HG02870 (cell line): ENCODE results near the gene PI16.

Source experiments
- ATAC-seq: cut with Tn5 transposase; IDR thresholded peaks from one replicate; pipeline ENCODE4 v1.9.1; 2021; ENCODE audit warnings: mild to moderate bottlenecking, moderate library complexity; ENCODE audit not compliant: unreplicated experiment

The PI16 gene, protein sequence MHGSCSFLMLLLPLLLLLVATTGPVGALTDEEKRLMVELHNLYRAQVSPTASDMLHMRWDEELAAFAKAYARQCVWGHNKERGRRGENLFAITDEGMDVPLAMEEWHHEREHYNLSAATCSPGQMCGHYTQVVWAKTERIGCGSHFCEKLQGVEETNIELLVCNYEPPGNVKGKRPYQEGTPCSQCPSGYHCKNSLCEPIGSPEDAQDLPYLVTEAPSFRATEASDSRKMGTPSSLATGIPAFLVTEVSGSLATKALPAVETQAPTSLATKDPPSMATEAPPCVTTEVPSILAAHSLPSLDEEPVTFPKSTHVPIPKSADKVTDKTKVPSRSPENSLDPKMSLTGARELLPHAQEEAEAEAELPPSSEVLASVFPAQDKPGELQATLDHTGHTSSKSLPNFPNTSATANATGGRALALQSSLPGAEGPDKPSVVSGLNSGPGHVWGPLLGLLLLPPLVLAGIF

GRCh38 chr6:36954262-36954931 is at the start of gene PI16:
TSS of gene PI16 (plus strand) at chr6:36954738. CDS start at chr6:36954761, 23 bp downstream.
- no peak for ATAC-seq

DNA sequence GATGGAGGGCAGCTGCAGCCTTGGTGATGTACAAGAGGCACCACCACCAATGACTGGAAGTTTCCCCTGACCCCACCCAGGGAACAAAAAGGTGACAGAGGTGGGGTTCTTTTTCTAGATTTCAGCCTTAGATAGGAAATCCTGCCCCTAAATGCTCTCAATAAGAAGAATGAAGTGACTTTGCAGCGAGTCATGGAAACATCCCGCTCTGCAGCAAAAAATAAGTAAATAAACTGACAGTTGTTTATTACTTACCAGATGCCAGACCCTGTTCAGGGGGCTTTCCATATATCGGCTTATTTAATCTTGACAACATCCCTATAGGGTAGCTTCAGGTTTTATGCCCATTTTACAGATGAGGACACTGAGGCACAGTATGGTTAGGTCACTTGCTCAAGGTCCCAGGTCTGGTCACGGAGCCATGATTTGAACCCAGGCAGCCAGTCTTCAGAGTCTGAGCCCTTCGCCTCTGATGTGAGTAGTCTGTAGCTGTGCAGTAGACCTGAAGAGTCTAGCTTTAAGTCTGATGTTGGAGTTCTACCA is 49.6 kb upstream of the PI16 start:
- no peak for ATAC-seq

- ATAC-seq = no peak
Observed at GRCh38 chr6:36906539-36907325, 47.8 kb upstream of the PI16 start.

GRCh38 chr6:36907781-36908180 is 46.8 kb upstream of the PI16 start:
- ATAC-seq = no peak

GRCh38 chr6:36908747-36909146 is 45.8 kb upstream of the PI16 start:
- no peak for ATAC-seq

GRCh38 chr6:36912030-36912454 is 42.5 kb upstream of the PI16 start:
- peak; percentile 22 for ATAC-seq

- ATAC-seq = peak; percentile 83
Observed at GRCh38 chr6:36912586-36912985, 42.0 kb upstream of the PI16 start.

DNA sequence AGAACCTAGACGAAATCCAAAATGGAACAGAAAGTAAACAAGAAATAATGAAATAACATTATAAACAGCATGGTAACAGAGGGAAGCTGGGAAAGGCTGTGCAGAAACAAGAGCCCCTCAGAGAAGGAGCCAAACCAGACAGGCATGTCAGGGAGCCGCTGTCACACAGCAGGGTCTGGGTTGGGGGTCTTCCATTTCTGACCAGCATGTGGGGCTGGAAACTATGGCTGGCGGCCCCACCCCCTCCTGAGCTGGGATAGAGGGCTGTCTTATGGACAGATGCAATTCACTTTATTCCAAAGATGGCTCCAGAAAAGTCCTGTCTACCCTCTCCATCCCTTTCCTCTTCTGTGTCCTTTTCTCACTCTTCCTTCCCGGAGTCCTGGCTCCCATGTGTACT is 41.5 kb upstream of the PI16 start:
- no peak for ATAC-seq

- ATAC-seq = no peak
Observed at GRCh38 chr6:36914227-36914794, 40.2 kb upstream of the PI16 start.

GRCh38 chr6:36915599-36915998 is 38.9 kb upstream of the PI16 start:
- ATAC-seq = no peak

- no peak for ATAC-seq
Observed at GRCh38 chr6:36916126-36916525, 38.4 kb upstream of the PI16 start.

DNA sequence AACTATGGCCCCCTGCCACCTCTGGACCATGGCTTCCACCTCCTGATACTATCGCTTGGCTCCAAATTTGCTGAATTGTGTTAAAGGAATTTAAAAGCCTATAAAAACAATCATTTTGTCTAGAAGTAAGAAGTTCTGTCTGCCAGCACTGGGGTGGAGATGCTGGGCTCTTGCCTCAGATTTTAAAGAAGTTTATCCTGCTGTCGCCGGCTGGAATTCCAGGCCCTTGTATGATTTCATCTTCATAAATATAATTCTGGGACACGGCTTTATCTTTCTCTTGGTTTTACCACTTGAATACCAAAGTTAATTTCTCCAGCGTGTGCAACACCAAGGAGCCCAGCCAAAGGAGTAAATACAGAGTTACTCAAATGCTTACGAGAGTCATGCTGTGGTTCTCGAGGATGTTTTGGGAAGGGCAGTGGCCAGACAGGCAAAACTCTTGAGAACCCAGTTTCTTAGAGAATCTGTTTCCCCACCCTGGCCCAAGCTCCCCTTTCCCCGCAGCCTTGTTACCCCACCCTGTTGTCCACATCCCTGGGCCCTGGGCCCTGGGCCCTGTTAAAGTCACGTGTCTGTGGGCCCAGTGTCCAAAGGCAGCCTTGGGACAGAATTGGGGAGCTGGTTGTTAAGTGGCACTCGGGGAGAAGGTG is 36.9 kb upstream of the PI16 start:
- no peak for ATAC-seq

DNA sequence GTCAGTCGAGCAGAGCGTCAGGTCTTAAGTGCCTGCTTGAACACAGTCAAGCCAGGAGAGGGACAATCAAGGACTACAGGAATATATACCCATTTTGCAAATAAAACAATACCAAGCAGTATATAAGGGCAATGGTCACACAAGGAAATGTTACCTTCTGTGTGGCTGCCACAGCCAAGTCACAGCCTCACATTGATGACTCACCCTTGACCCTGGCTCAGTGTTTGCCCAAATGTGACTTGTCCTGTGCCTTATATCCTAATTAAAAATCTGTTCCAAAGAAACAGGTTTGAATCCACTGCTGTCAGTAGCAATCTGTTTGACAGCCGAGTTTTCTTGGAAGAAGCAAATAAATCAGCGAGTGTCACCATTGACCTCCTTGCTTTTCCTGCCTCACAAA is 34.5 kb upstream of the PI16 start:
- ATAC-seq = no peak

DNA sequence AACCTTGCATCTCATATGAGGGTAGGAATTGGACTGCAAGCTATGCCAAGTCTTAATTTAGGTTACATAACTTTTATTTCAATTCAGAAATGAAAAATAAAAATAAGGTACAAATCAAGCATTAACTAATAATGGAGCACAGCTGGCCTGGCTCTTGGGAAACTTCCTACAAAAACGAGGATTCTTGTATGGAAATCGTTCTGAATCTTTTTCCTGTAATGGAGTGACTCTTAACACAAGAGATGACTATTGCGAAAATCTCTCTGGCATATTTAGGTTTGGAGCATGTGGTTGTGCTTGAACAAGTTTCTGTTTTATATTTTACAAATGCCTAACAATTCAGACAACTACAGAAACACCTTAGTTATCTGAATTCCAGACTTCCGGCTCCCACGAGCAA is 34.0 kb upstream of the PI16 start:
- no peak for ATAC-seq

- ATAC-seq = no peak
Observed at GRCh38 chr6:36924131-36924530, 30.4 kb upstream of the PI16 start.

- ATAC-seq = no peak
Observed at GRCh38 chr6:36924778-36925374, 29.7 kb upstream of the PI16 start.

DNA sequence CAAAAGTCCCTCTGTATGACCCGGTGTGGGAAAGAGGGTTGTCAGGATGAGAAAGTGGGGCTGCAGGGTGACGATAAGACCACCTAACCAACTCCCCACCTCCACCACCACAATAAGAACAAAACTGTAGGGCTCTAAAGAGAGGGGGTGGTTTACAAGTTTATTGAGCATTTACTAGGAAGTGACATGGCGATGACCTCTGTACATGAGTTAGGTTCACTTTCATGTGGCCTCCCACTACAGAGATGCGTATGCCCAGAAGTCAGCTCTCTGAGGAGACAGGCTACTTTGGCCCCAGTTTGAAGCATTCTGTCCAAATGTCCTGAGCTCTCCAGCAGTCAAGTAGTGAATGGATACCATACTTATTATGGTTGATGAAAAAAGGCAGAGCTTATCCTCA is 28.7 kb upstream of the PI16 start:
- ATAC-seq = no peak

DNA sequence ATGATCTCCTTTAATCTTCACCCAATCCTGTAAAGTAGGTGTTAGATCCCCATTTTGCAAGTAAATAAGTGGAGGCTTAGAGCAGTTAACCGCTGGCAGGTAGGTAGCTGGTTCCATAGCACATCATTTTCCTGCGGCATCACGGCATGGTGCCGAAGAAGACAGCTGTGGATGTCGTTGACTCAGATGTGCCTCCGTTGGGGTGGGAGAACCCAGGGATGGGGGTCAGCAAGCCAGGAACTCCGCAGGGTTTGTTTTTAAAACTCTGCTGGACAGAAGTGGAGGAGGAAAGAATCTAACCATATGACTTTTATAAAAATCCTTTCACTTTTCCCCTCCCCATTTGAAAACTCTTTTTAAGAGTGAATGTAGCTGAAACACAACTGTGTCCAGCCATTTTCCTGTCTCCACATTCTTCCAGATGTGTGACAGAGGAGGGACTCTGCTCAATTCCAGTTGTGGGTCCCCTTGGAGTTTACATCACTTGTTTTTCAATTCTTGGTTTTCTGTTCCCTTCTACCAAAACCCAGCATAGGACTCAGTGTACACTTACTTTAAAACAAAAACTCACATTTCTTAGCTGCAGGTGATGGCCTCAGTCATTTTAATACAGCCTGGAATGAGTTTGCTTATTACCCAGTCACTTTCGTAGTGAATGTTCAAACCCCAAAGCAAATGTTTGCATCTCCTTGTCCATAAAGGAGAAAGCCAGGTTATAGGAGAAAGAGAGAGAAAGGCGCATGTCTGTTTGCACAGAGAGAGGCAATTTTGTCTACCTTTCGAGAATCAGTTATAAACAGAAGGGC is 27.6 kb upstream of the PI16 start:
- peak; percentile 48 for ATAC-seq
